HCEC 1CT (cell line): ENCODE measurements around the gene UBE2S.

Experiments used
- DNase-seq: peaks from one replicate; pipeline ENCODE4 v3.0.0-alpha.2; 2017

Gene UBE2S

GRCh38 chr19:55358943-55359908 lies 48.4 kb downstream of the UBE2S start:
- DNase-seq = no peak

DNA sequence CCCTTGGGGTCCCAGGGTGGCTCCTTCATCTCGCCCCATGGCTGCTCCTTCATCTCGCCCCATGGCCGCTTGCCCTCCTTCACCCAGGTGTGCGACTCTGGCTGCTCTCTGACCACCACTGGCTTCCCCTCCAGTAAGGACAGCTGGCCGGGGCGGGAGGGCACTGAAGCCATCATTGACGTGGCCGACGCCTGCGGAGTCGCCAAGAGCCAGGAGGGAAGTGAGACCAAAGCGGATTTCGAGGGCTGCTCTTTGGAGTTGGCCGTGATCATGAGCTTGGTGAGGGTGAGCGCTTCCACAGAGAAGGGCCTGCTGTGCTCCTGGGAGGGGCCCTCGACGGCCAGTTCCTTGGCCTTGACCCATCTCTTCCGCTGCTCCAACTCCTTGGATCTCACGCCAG lies 49.1 kb downstream of the UBE2S start:
- DNase-seq = no peak

DNA sequence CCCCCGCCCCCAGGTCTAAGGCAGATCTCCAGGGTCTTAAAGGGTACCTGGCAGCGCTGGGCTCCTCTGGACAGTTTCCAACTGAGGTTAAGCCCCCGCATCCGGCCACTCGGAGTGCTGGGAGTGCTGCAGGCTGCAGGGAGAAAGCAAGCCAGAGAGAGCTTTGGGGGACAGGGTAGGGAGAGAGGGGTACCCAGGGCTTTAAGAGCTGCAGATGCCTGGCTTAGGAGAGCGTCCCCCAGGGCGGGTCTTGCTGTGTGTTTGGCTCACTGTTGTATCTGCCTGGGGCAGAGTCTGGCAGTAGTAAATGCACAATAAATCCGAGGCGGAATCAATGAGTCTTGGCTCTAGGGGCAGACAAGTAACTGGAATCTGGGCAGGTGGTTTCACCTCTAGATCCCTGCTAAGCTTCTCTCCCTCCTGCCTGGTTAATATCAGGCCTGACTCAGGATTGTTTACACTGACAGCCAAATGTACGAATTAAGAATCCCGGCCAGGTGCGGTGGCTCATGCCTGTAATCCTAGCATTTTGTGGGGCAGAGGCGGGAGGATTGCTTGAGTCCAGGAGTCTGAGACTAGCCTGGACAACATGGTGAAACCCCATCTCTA lies 52.3 kb downstream of the UBE2S start:
- no peak for DNase-seq

DNA sequence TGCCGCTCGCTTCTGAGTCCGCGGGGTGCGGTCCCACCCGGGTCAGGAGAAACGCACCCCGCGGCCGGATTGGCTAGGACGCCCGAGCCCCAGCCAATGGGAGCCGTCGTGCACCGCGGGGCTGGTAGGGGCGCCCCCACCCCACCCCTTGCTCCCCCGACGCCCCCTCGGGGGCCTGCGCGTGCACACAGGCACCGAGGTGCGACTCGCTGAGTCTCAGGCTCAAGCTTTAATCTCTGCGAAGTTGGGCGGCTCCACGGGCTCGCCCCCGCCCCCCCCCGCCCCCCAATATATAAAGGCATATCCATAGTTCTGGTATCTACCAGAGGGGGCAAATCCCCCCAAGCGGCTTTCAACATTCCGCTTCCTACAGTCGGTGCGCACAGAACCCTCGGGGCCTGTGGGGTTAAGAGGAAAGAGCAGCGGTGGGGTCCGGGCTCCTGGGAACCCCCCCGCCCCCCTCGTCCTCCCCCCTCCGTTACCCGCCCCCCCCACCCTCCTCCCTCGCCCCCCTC lies 52.8 kb downstream of the UBE2S start, which contains the start of gene COX6B2:
TSS of gene COX6B2 (minus strand) at position 22 of the 515 bp plus-strand sequence. CDS start 198 bp downstream, outside the sequence.
- no peak for DNase-seq

DNA sequence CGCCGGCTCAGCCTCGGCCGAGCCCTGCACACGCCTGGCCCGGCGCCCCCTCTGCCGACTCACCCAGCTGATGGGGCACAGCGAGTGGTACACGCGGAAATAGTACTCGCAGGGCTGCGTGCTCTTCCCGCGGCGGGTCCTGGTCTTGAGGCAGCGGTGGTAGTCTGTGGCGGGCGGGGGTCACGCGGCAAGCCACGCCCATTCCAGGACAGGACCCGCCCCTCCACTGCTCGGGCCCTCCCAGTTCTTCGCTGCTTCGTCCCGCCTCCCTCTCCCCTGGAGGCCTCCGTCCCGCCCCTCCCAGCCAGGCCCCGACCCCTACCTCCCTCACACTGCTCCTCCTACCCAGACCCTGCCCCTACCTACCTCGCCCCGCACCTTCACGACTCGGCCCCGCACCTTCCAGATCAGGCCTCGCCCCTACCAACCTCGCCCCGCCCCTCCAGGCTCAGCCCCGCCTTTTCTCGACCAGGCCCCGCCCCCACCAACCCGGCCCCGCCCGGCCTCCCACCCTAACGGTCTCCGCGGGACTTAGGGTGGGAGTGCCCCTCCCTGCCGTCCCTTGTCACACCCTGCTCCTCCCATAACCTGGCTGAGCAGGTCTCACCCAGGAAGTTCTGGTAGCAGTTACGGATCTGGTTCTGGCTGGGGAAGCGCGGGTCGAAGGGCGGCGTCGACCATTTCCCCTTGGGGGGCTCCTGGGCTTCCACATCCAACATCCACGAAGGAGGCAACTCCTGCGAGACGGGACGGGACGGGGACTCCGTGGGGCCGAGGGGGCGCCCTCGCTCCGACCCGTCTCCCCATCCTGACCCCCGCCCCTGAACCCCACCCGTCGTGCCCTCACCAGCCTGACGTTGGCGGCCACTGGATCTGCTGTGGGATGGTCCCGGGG lies 53.5 kb downstream of the UBE2S start:
- DNase-seq = no peak

GRCh38 chr19:55353356-55353802 lies 54.2 kb downstream of the UBE2S start:
- DNase-seq = no peak

GRCh38 chr19:55352549-55353145 lies 54.9 kb downstream of the UBE2S start:
- no peak for DNase-seq

- no peak for DNase-seq
Measured at GRCh38 chr19:55352040-55352439, 55.5 kb downstream of the UBE2S start.

GRCh38 chr19:55350620-55351315 lies 56.8 kb downstream of the UBE2S start:
- DNase-seq = no peak
